ENCODE results near the gene UHMK1.

GRCh38 chr1:162470216-162470615 is 27.4 kb upstream of the UHMK1 start:
- no peak for TF ChIP-seq EZH2phosphoT487 (conservative IDR thresholded peaks at IDR 0.05; ENCODE audit: low read length)
- TF ChIP-seq CTCF (IDR thresholded peaks at IDR 0.05; ENCODE audit: insufficient read depth, low read length, poor library complexity, severe bottlenecking): no peak

Data from SU-DHL-6 (cell line).